Sigmoid colon (tissue), 7 donors: ENCODE results near the gene MOK. TPM values are rescaled to one million over a fixed set of nuclear protein-coding genes. Genes with fewer than 3 reads are reported as not detected.

ENCODE experiments used
- DNase-seq: peaks from one replicate; pipeline ENCODE4 v3.0.0-alpha.2; 2019
- H3K27ac ChIP-seq, 4 donors: fragments of 200-600 bp; sonication (generic); one replicate each; pipeline ENCODE4 v1.5.1; 2016 to 2019; ENCODE audit warnings: mild to moderate bottlenecking in 1 of 4
- H3K27me3 ChIP-seq, 3 donors: fragments of 200-600 bp; sonication (generic); one replicate each; pipeline ENCODE4 v1.5.1; 2019; ENCODE audit warnings: mild to moderate bottlenecking in 1 of 3
- H3K36me3 ChIP-seq, 4 donors: fragments of 200-600 bp; sonication (generic); one replicate each; pipeline ENCODE4 v1.5.1; 2016 to 2019
- H3K4me1 ChIP-seq, 4 donors: fragments of 200-600 bp; sonication (generic); one replicate each; pipeline ENCODE4 v1.5.1; 2017 to 2019
- H3K4me3 ChIP-seq, 4 donors: fragments of 200-600 bp; sonication (generic); one replicate each; pipeline ENCODE4 v1.5.1; 2017 to 2019; ENCODE audit warnings: mild to moderate bottlenecking in 2 of 4, moderate library complexity in 1 of 4
- H3K9me3 ChIP-seq, 4 donors: fragments of 200-600 bp in 3 of 4; sonication (generic) in 3 of 4; one replicate each; pipeline versions ENCODE4 v1.5.1 to v1.6.1; 2013 to 2019
- EP300 ChIP-seq, 4 donors: sonication (generic); formaldehyde crosslinking; IDR thresholded peaks; one replicate each; pipeline ENCODE4 v1.6.1; 2017; ENCODE audit warnings: antibody characterized with exemption in 4 of 4
- POLR2A ChIP-seq, 2 donors: fragments of 450-650 bp; IDR thresholded peaks; one replicate each; pipeline ENCODE4 v1.6.1; 2016; ENCODE audit warnings: antibody characterized with exemption in 2 of 2, mild to moderate bottlenecking in 2 of 2, moderate library complexity in 2 of 2
- POLR2AphosphoS5 ChIP-seq, 4 donors: sonication (generic); formaldehyde crosslinking; IDR thresholded peaks; one replicate each; pipeline ENCODE4 v1.6.1; 2017; ENCODE audit warnings: antibody characterized with exemption in 4 of 4
- WGBS, 2 donors: extraction: QIAGEN DNeasy Blood & Tissue Kit; methylation state at CpG; one replicate each; pipeline ENCODE4 v1.1.7; 2013; 5-methylcytosine and 5-hydroxymethylcytosine counted together
- intact Hi-C: fragments of 100-400 bp; cut with DNase I; formaldehyde crosslinking; loops from one replicate; pipeline ENCODE4 v1.15.1; 2023
- polyA plus RNA-seq, 3 donors: library from polyadenylated mRNA; stranded (reverse); fragments of 200-250 nt; gene quantifications; one replicate each; pipeline ENCODE4 v1.2.3, GENCODE V29; 2013
- total RNA-seq, 4 donors: library from RNA; depleted of rRNA; stranded (reverse); fragments of >200 nt; gene quantifications; one replicate each; pipeline ENCODE4 v1.1.0, GENCODE V29; 2016
- TF ChIP-seq, protein P1 (sequence below), 4 experiments: fragments of 450-650 bp in 3 of 4; fragments of 200-600 bp in 1 of 4; IDR thresholded peaks; one replicate each; pipeline ENCODE4 v1.5.1; 2016 to 2019; ENCODE audit warnings: antibody characterized with exemption in 4 of 4, mild to moderate bottlenecking in 3 of 4, moderate library complexity in 2 of 4
- donor health status: healthy with polysubstance abuse.
- donor health status: Bipolar disorder and iron deficiency.
- donor health status: healthy.

Gene MOK
- total and polyA plus RNA-seq, 7 donors = 1.8 to 17.2 (median 9.4) TPM

- DNase-seq = no peak
- Histone ChIP-seq H3K36me3 (peaks cover 0 to 12% (median 0%) of the 10 kb centered on the region in 4 donors), H3K9me3 (no peaks in the 10 kb centered on the region), H3K27me3 (no peaks in the 10 kb centered on the region), H3K4me3 (no peak overlapping the region), H3K27ac (peak overlapping the region; percentile 29 to 56 (median 30)), H3K4me1 (peaks cover 0 to 25% (median 20%) of the 10 kb centered on the region in 4 donors)
- 87 to 93% methylated on average over 20 of the region's 20 CpGs for WGBS, 2 donors
- TF ChIP-seq, protein P1, sequence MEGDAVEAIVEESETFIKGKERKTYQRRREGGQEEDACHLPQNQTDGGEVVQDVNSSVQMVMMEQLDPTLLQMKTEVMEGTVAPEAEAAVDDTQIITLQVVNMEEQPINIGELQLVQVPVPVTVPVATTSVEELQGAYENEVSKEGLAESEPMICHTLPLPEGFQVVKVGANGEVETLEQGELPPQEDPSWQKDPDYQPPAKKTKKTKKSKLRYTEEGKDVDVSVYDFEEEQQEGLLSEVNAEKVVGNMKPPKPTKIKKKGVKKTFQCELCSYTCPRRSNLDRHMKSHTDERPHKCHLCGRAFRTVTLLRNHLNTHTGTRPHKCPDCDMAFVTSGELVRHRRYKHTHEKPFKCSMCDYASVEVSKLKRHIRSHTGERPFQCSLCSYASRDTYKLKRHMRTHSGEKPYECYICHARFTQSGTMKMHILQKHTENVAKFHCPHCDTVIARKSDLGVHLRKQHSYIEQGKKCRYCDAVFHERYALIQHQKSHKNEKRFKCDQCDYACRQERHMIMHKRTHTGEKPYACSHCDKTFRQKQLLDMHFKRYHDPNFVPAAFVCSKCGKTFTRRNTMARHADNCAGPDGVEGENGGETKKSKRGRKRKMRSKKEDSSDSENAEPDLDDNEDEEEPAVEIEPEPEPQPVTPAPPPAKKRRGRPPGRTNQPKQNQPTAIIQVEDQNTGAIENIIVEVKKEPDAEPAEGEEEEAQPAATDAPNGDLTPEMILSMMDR (IDR thresholded peaks at IDR 0.05) = peak in 1 of 4 experiments; percentile 8
- TF ChIP-seq POLR2AphosphoS5 (IDR thresholded peaks at IDR 0.05) = no peak
- intact Hi-C loops = loop anchor here (5.0 kb wide), 2 partner anchors 73 to 228 kb away; no protein-coding TSS in a partner anchor
Measured at GRCh38 chr14:102215576-102216250, 89.3 kb downstream of the MOK start.

DNA sequence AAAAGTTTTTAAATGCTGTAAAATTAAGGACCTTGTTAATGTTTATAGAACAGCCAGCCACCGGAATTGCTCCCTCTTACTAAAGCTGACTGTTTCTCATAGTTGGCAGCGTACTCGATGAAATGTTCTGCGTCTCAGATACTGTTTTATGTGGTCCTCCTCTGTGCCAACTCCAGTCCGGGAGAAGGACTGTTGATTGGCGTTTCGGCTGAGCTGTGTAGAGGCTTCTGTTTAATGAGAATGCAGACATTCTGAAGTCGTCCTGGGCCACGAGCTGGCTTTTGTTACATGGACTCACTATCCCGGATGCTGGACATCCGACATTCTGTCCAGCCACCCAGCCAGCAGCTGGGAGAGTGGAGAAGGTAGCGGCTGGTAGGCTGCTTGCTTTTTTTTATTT is 89.9 kb downstream of the MOK start:
- Histone ChIP-seq H3K27me3 (no peaks in the 10 kb centered on the region), H3K4me3 (no peak overlapping the region), H3K36me3 (peaks cover 0 to 12% (median 0%) of the 10 kb centered on the region in 4 donors), H3K4me1 (peaks cover 0 to 25% (median 20%) of the 10 kb centered on the region in 4 donors), H3K9me3 (no peaks in the 10 kb centered on the region), H3K27ac (peak overlapping the region; percentile 29 to 56 (median 30))
- TF ChIP-seq POLR2A (IDR thresholded peaks at IDR 0.05) = no peak
- peak in 3 of 4 donors; percentile 37 to 56 (median 56) for TF ChIP-seq POLR2AphosphoS5 (IDR thresholded peaks at IDR 0.05)
- intact Hi-C loops = loop anchor here (5.0 kb wide), 2 partner anchors 73 to 228 kb away; no protein-coding TSS in a partner anchor
- DNase-seq = peak; percentile 76
- whole genome bisulfite sequencing, 2 donors = 81 to 85% methylated on average over 12 of the region's 12 CpGs

DNA sequence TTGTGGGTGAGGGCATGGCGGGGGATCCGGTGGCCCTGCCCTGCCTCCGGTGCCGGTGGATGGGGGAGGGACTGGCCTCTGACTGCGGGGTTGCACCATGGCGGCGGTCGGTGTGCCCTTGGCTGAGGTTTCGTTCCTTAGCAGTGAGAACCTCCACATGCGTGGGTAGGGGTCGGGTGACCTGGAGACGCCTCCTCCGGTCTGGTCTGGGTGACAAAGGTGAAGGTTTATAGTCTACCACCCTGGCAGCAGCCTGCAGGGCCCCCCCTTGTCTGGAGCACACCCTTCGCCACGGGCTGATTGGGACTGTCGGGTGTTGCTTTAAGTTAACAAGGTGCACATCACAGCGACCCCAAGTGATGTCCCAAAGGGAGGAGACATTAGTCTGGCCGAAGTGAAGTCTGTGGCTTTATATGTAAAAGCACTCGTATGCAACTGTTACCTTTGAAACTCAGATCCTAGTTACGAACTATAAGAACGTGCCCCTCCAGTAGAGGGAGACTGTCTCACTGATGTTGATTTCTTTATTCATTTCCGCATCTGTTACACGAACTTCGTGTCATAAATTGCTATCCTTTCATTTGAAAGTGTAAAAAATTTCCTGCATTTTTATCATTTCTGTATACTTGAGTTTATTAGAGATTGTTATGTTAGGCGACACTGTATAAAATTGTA is 90.8 kb downstream of the MOK start:
- no peak overlapping the region for H3K27ac ChIP-seq
- DNase-seq = no peak
- 91 to 94% methylated on average over 25 of the region's 25 CpGs for WGBS, 2 donors

GRCh38 chr14:102213470-102213869 is 91.5 kb downstream of the MOK start:
- TF ChIP-seq POLR2AphosphoS5 (IDR thresholded peaks at IDR 0.05) (no peak), POLR2A (IDR thresholded peaks at IDR 0.05) (no peak), EP300 (IDR thresholded peaks at IDR 0.05) (no peak)
- TF ChIP-seq, protein P1 (IDR thresholded peaks at IDR 0.05) = no peak
- intact Hi-C loops = no loop called here
- H3K4me3 ChIP-seq = no peak overlapping the region
- no peak for DNase-seq
- H3K4me1 ChIP-seq = peaks cover 0 to 25% (median 20%) of the 10 kb centered on the region in 4 donors
- H3K36me3 ChIP-seq = peaks cover 0 to 22% (median 11%) of the 10 kb centered on the region in 4 donors
- WGBS, 2 donors = 85 to 94% methylated on average over 10 of the region's 10 CpGs
- H3K9me3 ChIP-seq = no peaks in the 10 kb centered on the region
- no peak overlapping the region for H3K27ac ChIP-seq
- no peaks in the 10 kb centered on the region for H3K27me3 ChIP-seq

More for the DNA sequence above, 90.8 kb downstream of the MOK start:
- peaks cover 0 to 16% (median 6%) of the 10 kb centered on the region in 4 donors for H3K36me3 ChIP-seq
- no peak overlapping the region for H3K4me3 ChIP-seq
- H3K4me1 ChIP-seq = peaks cover 0 to 25% (median 20%) of the 10 kb centered on the region in 4 donors
- TF ChIP-seq POLR2AphosphoS5 (IDR thresholded peaks at IDR 0.05) (no peak), EP300 (IDR thresholded peaks at IDR 0.05) (no peak), POLR2A (IDR thresholded peaks at IDR 0.05) (no peak)
- TF ChIP-seq, protein P1 (IDR thresholded peaks at IDR 0.05) = no peak
- no peaks in the 10 kb centered on the region for H3K9me3 ChIP-seq
- intact Hi-C loops = no loop called here
- H3K27me3 ChIP-seq = no peaks in the 10 kb centered on the region

DNA sequence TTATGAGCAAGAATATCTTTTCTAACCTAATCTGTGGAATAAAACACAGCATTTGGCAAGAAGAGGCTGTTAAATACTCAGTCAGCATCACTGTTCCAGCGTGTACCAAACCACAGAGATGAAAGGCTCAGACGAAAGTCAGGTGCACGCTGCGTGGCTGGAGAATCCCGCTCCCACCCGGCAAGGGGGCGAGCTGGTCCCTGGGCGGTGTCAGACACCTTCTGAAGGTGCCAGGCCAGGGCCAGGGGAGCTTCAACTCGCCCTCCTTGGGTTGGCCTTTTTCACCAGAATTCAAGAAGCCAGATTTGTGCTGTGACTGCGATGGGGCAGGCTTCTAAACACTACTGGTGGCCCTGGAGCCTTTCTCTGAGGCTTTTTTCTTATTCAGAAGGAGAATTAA is 92.1 kb downstream of the MOK start:
- intact Hi-C loops = no loop called here
- no peak for TF ChIP-seq POLR2AphosphoS5 (IDR thresholded peaks at IDR 0.05)
- TF ChIP-seq, protein P1 (IDR thresholded peaks at IDR 0.05) = no peak
- TF ChIP-seq EP300 (IDR thresholded peaks at IDR 0.05) = no peak
- no peak for TF ChIP-seq POLR2A (IDR thresholded peaks at IDR 0.05)
- WGBS, 2 donors = 95 to 96% methylated on average over 10 of the region's 10 CpGs
- Histone ChIP-seq H3K27ac (no peak overlapping the region), H3K4me1 (peaks cover 0 to 25% (median 20%) of the 10 kb centered on the region in 4 donors), H3K36me3 (peaks cover 0 to 27% (median 12%) of the 10 kb centered on the region in 4 donors), H3K9me3 (no peaks in the 10 kb centered on the region), H3K4me3 (no peak overlapping the region), H3K27me3 (no peaks in the 10 kb centered on the region)
- DNase-seq = peak; percentile 24
